ENCODE results near the gene DIAPH1. TPM values are rescaled to one million over a fixed set of nuclear protein-coding genes. Genes with fewer than 3 reads are reported as not detected.

The DIAPH1 gene
- total and polyA plus RNA-seq, 8 donors, result 48.1 to 137 (median 60.2) TPM

- TF ChIP-seq CTCF (IDR thresholded peaks at IDR 0.05), result peak; percentile 97 to 98
- DNase-seq (peak; percentile 80 to 97 (median 93)), ATAC-seq (peak; percentile 93)
- H3K4me1 ChIP-seq, result peaks cover 10 to 66% of the 10 kb centered on the region in 2 donors
- H3K27me3 ChIP-seq, result no peaks in the 10 kb centered on the region
- peaks cover 0 to 80% of the 10 kb centered on the region in 2 donors for H3K36me3 ChIP-seq
- H3K27ac ChIP-seq, result peak overlapping the region; percentile 60 to 72
- no peaks in the 10 kb centered on the region for H3K9me3 ChIP-seq
- no peak overlapping the region for H3K4me3 ChIP-seq
- intact Hi-C loops (cut with DNase I), result loop anchor here in 1 of 2 donors (10.0 kb wide), 1 partner anchor 110 kb away; the partner anchor contains the start of genes PCDHGA10 and PCDHGB7
Observed at GRCh38 chr5:141524604-141525597, 93.9 kb downstream of the DIAPH1 start.

- no peak for TF ChIP-seq CTCF (IDR thresholded peaks at IDR 0.05)
- Histone ChIP-seq H3K9me3 (no peaks in the 10 kb centered on the region), H3K27me3 (no peaks in the 10 kb centered on the region), H3K4me1 (peaks cover 10 to 68% of the 10 kb centered on the region in 2 donors), H3K4me3 (no peak overlapping the region), H3K36me3 (peaks cover 0 to 78% of the 10 kb centered on the region in 2 donors), H3K27ac (peak overlapping the region; percentile 53 to 72)
- DNase-seq (no peak), ATAC-seq (no peak)
- intact Hi-C loops (cut with DNase I), result loop anchor here in 1 of 2 donors (10.0 kb wide), 1 partner anchor 109 kb away; the partner anchor contains the start of genes PCDHGA10 and PCDHGB7
Observed at GRCh38 chr5:141523991-141524390, 94.8 kb downstream of the DIAPH1 start.

- peaks cover 0 to 77% of the 10 kb centered on the region in 2 donors for H3K36me3 ChIP-seq
- no peak overlapping the region for H3K4me3 ChIP-seq
- H3K4me1 ChIP-seq, result peaks cover 10 to 79% of the 10 kb centered on the region in 2 donors
- no peaks in the 10 kb centered on the region for H3K27me3 ChIP-seq
- TF ChIP-seq CTCF (IDR thresholded peaks at IDR 0.05), result no peak
- intact Hi-C loops (cut with DNase I), result loop anchor here in 1 of 2 donors (10.0 kb wide), 1 partner anchor 108 kb away; the partner anchor contains the start of genes PCDHGA10 and PCDHGB7
- no peak for DNase-seq
- no peak for ATAC-seq
- peak overlapping the region; percentile 60 to 62 for H3K27ac ChIP-seq
- H3K9me3 ChIP-seq, result no peaks in the 10 kb centered on the region
Observed at GRCh38 chr5:141522301-141522700, 96.5 kb downstream of the DIAPH1 start.

- peak overlapping the region; percentile 60 to 62 for H3K27ac ChIP-seq
- ATAC-seq (peak; percentile 65), DNase-seq (peak in 3 of 4 donors; percentile 43 to 86 (median 81))
Observed at GRCh38 chr5:141521244-141521781, 97.5 kb downstream of the DIAPH1 start.

More at GRCh38 chr5:141521244-141521781, 97.5 kb downstream of the DIAPH1 start:
- no peak for TF ChIP-seq CTCF (IDR thresholded peaks at IDR 0.05)
- peaks cover 10 to 89% of the 10 kb centered on the region in 2 donors for H3K4me1 ChIP-seq
- no peaks in the 10 kb centered on the region for H3K27me3 ChIP-seq
- no peaks in the 10 kb centered on the region for H3K9me3 ChIP-seq
- H3K4me3 ChIP-seq, result no peak overlapping the region
- peaks cover 0 to 77% of the 10 kb centered on the region in 2 donors for H3K36me3 ChIP-seq
- intact Hi-C loops (cut with DNase I), result loop anchor here in 1 of 2 donors (10.0 kb wide), 1 partner anchor 107 kb away; the partner anchor contains the start of genes PCDHGA10 and PCDHGB7
